Left colon (tissue), 2 donors: Measurements from ENCODE around the gene DNAAF1. TPM values are rescaled to one million over a fixed set of nuclear protein-coding genes. Genes with fewer than 3 reads are reported as not detected.
"Not testable (repeated sequence)": the region's sequence is repeated elsewhere in the genome, so short reads cannot be mapped to it uniquely, and the experiment has no call there.

Experiments used
- ATAC-seq: fragments of 200-7000 bp; cut with Tn5 transposase; one replicate; pipeline ENCODE4 v1.9.1; 2020; ENCODE audit warnings: mild to moderate bottlenecking, moderate library complexity
- DNase-seq, 2 donors: peaks; one replicate each; pipeline ENCODE4 v3.0.0-alpha.2; 2020
- intact Hi-C, 2 donors: fragments of 100-400 bp; cut with DNase I in 1 of 2; cut with micrococcal nuclease in 1 of 2; formaldehyde crosslinking; loops; one replicate each; pipeline versions ENCODE4 v1.11.2 to v1.14.0; 2022; cut with DNase I, micrococcal nuclease
- long read RNA-seq: library from polyadenylated mRNA; unstranded; transcript quantifications from one replicate; pipeline ENCODE4 v2.0.0, GENCODE V29; 2021
- total RNA-seq, 2 donors: library from RNA; stranded (reverse); fragmentation: NEBNext Ultra II Directional; extraction: Animal tissue kit (Norgen Biotek cat#: 25700); gene quantifications; one replicate each; pipeline ENCODE4 v1.2.1, GENCODE V29; 2021
- donor health status: DM: no; HTN: no; CAD: no.
- donor health status: DM: yes; HTN: yes; CAD: no.

The DNAAF1 gene
- total RNA-seq, result under 1 TPM; 0.09 to 0.34 TPM
- long read RNA-seq, result 0 reads

GRCh38 chr16:84144859-84145639 is at the start of gene DNAAF1, which contains the start of gene HSDL1:
DNAAF1 (plus strand) TSS chr16:84145308; CDS start chr16:84145441, 133 bp downstream.
HSDL1 (minus strand) TSS chr16:84145177; CDS start chr16:84131321, 13,856 bp downstream.
- ATAC-seq, result peak; percentile 97
- intact Hi-C loops, result no loop called here
- DNase-seq, result peak; percentile 83 to 91

- ATAC-seq, result peak; percentile 34
- no peak for DNase-seq
These were observed 49.6 kb upstream of the DNAAF1 start for GRCh38 chr16:84095466-84095865.

GRCh38 chr16:84096447-84097005 is 48.6 kb upstream of the DNAAF1 start:
- intact Hi-C loops, result no loop called here
- DNase-seq (peak; percentile 37 to 65), ATAC-seq (peak; percentile 85)

More at GRCh38 chr16:84095466-84095865, 49.6 kb upstream of the DNAAF1 start:
- intact Hi-C loops, result no loop called here

- no peak for DNase-seq
- intact Hi-C loops, result no loop called here
- no peak for ATAC-seq
These were observed 46.2 kb upstream of the DNAAF1 start for GRCh38 chr16:84098939-84099338.

GRCh38 chr16:84103678-84104077 is 41.4 kb upstream of the DNAAF1 start:
- peak; percentile 79 for ATAC-seq
- DNase-seq, result no peak
- intact Hi-C loops, result no loop called here

GRCh38 chr16:84104231-84104630 is 40.9 kb upstream of the DNAAF1 start:
- ATAC-seq, result no peak
- DNase-seq, result no peak
- intact Hi-C loops, result no loop called here

GRCh38 chr16:84105301-84105815 is 39.8 kb upstream of the DNAAF1 start:
- DNase-seq (no peak), ATAC-seq (no peak)
- intact Hi-C loops, result no loop called here

- ATAC-seq (no peak), DNase-seq (no peak)
- intact Hi-C loops, result no loop called here
These were observed 39.0 kb upstream of the DNAAF1 start for GRCh38 chr16:84105948-84106740.

- ATAC-seq (no peak), DNase-seq (no peak)
- intact Hi-C loops, result no loop called here
These were observed 37.2 kb upstream of the DNAAF1 start for GRCh38 chr16:84107921-84108320.

- no peak for ATAC-seq
- intact Hi-C loops, result no loop called here
- DNase-seq, result no peak
These were observed 35.3 kb upstream of the DNAAF1 start for GRCh38 chr16:84109598-84110335.

- no peak for ATAC-seq
- intact Hi-C loops, result no loop called here
- no peak for DNase-seq
These were observed 34.6 kb upstream of the DNAAF1 start for GRCh38 chr16:84110527-84110926.

- DNase-seq, result no peak
- intact Hi-C loops, result no loop called here
- ATAC-seq, result no peak
These were observed 33.6 kb upstream of the DNAAF1 start for GRCh38 chr16:84111525-84111924.

- ATAC-seq, intact Hi-C loops, DNase-seq: not testable (repeated sequence)
These were observed 33.2 kb upstream of the DNAAF1 start for GRCh38 chr16:84111949-84112348.

- DNase-seq, result peak; percentile 57 to 72
- intact Hi-C loops, result no loop called here
- peak; percentile 49 for ATAC-seq
These were observed 29.0 kb upstream of the DNAAF1 start for GRCh38 chr16:84115919-84116719.

- ATAC-seq, result peak; percentile 96
- intact Hi-C loops, result no loop called here
- DNase-seq, result peak; percentile 98 to 99
These were observed 28.2 kb upstream of the DNAAF1 start, which contains the start of gene MBTPS1 for GRCh38 chr16:84116720-84117493. MBTPS1 (minus strand) TSS chr16:84116942; CDS start chr16:84101783, 15,159 bp downstream.

- DNase-seq (no peak), ATAC-seq (peak; percentile 5)
- intact Hi-C loops, result no loop called here
These were observed 27.6 kb upstream of the DNAAF1 start for GRCh38 chr16:84117494-84117843.

GRCh38 chr16:84118315-84118714 is 26.8 kb upstream of the DNAAF1 start:
- DNase-seq, intact Hi-C loops, ATAC-seq: not testable (repeated sequence)
